IMR-90 (cell line): ENCODE data around the gene RAPGEF5. TPM values are rescaled to one million over a fixed set of nuclear protein-coding genes. Genes with fewer than 3 reads are reported as not detected.

Experiments used
- ATAC-seq: fragments of 200-7000 bp; cut with Tn5 transposase; 2 replicates; pipeline ENCODE4 v1.9.1; 2020; ENCODE audit warnings: low read depth, mild to moderate bottlenecking, moderate library complexity
- BruUV-seq: library from RNA; stranded (reverse); fragments of 400-500 nt; replicated peaks from 2 replicates; lab custom pipeline; 2021; lab: Mats Ljungman, UMichigan
- CTCF ChIA-PET: fragments of 300-600 bp; formaldehyde crosslinking; extraction: SDS; loops from one replicate; lab custom pipeline; 2021; ENCODE audit warnings: antibody characterized with exemption; lab: Yijun Ruan, JAX
- POLR2A ChIA-PET: fragments of 300-600 bp; sonication (Branson Sonifier 250); formaldehyde crosslinking; loops from one replicate; lab custom pipeline; 2022; ENCODE audit warnings: antibody characterized with exemption; ENCODE audit not compliant: unreplicated experiment; lab: Charles Lee
- DNase-seq: peaks from one replicate; pipeline ENCODE4 v3.0.0; 2013
- H2AFZ ChIP-seq: replicated peaks from 2 replicates; pipeline ENCODE3; 2013; ENCODE audit warnings: low read length, mild to moderate bottlenecking; ENCODE audit not compliant: poor library complexity
- H2AK5ac ChIP-seq: 2 replicates; pipeline ENCODE4 v1.6.1; 2013; ENCODE audit warnings: low read depth, low read length, inconsistent platforms
- H2AK9ac ChIP-seq: replicated peaks from 2 replicates; pipeline ENCODE3; 2013; ENCODE audit warnings: mild to moderate bottlenecking, low read depth, low read length, moderate library complexity; ENCODE audit not compliant: poor library complexity
- H2BK120ac ChIP-seq: 2 replicates; pipeline ENCODE4 v1.6.1; 2013; ENCODE audit warnings: low read depth, low read length, inconsistent platforms
- H2BK15ac ChIP-seq: 3 replicates; pipeline ENCODE4 v1.6.1; 2013; ENCODE audit warnings: low read depth, low read length, inconsistent platforms
- H2BK20ac ChIP-seq: 2 replicates; pipeline ENCODE4 v1.6.1; 2013; ENCODE audit warnings: low read depth, mild to moderate bottlenecking, inconsistent platforms, low read length, moderate library complexity
- H2BK5ac ChIP-seq: 2 replicates; pipeline ENCODE4 v1.6.1; 2013; ENCODE audit warnings: mild to moderate bottlenecking, low read depth, low read length, inconsistent platforms; ENCODE audit not compliant: poor library complexity, severe bottlenecking
- H3K14ac ChIP-seq: replicated peaks from 2 replicates; pipeline ENCODE4 v1.6.1; 2013; ENCODE audit warnings: low read depth, low read length, inconsistent platforms
- H3K18ac ChIP-seq: 2 replicates; pipeline ENCODE4 v1.6.1; 2013; ENCODE audit warnings: low read depth, low read length, control low read depth
- H3K23ac ChIP-seq: 2 replicates; pipeline ENCODE4 v1.6.1; 2013; ENCODE audit warnings: low read depth, low read length, inconsistent platforms
- H3K27ac ChIP-seq: 2 replicates; pipeline ENCODE4 v1.5.1; 2013; ENCODE audit warnings: mild to moderate bottlenecking, control low read depth, low read length; ENCODE audit not compliant: insufficient read depth
- H3K27me3 ChIP-seq: 2 replicates; pipeline ENCODE4 v1.6.1; 2013; ENCODE audit warnings: low read length; ENCODE audit not compliant: control insufficient read depth, insufficient read depth
- H3K36me3 ChIP-seq: 2 replicates; pipeline ENCODE4 v1.6.1; 2013; ENCODE audit warnings: low read length, mixed read lengths; ENCODE audit not compliant: control insufficient read depth, insufficient read depth
- H3K4ac ChIP-seq: 2 replicates; pipeline ENCODE4 v1.6.1; 2013; ENCODE audit warnings: low read depth, low read length, inconsistent platforms
- H3K4me1 ChIP-seq: 2 replicates; pipeline ENCODE4 v1.6.1; 2013; ENCODE audit warnings: low read length, mixed read lengths; ENCODE audit not compliant: control insufficient read depth, insufficient read depth
- H3K4me2 ChIP-seq: 2 replicates; pipeline ENCODE4 v1.6.1; 2013; ENCODE audit warnings: low read depth, mild to moderate bottlenecking, control low read depth, low read length, moderate library complexity
- H3K4me3 ChIP-seq: 2 replicates; pipeline ENCODE4 v1.5.1; 2013; ENCODE audit warnings: low read depth, mild to moderate bottlenecking, control low read depth, low read length, moderate library complexity; ENCODE audit not compliant: insufficient read depth
- H3K56ac ChIP-seq: 2 replicates; pipeline ENCODE4 v1.6.1; 2013; ENCODE audit warnings: low read length, inconsistent platforms; ENCODE audit not compliant: insufficient read depth; ENCODE audit errors: extremely low read depth
- H3K79me1 ChIP-seq, 2 experiments: 2 replicates each; pipeline ENCODE4 v1.6.1; 2013; ENCODE audit warnings: low read length in 2 of 2, inconsistent platforms in 1 of 2, low read depth in 1 of 2
- H3K9ac ChIP-seq: 2 replicates; pipeline ENCODE4 v1.6.1; 2013; ENCODE audit warnings: low read depth, low read length, control low read depth
- H3K9me1 ChIP-seq: 2 replicates; pipeline ENCODE4 v1.6.1; 2013; ENCODE audit warnings: low read length, inconsistent platforms; ENCODE audit not compliant: insufficient read depth
- H3K9me3 ChIP-seq: 2 replicates; pipeline ENCODE4 v1.6.1; 2013; ENCODE audit warnings: low read length; ENCODE audit not compliant: control insufficient read depth, insufficient read depth
- H4K20me1 ChIP-seq: 2 replicates; pipeline ENCODE4 v1.6.1; 2013; ENCODE audit warnings: low read length, inconsistent platforms; ENCODE audit not compliant: insufficient read depth
- H4K5ac ChIP-seq: 2 replicates; pipeline ENCODE4 v1.6.1; 2013; ENCODE audit warnings: mild to moderate bottlenecking, low read depth, low read length, control low read depth
- H4K8ac ChIP-seq, 2 experiments: 2 replicates each; pipeline ENCODE4 v1.6.1; 2013; ENCODE audit warnings: low read depth in 2 of 2, low read length in 2 of 2, control low read depth in 1 of 2, inconsistent platforms in 1 of 2
- H4K91ac ChIP-seq: 2 replicates; pipeline ENCODE4 v1.6.1; 2013; ENCODE audit warnings: low read depth, low read length, inconsistent platforms; ENCODE audit not compliant: insufficient read depth
- BHLHE40 ChIP-seq: fragments of 150-350 bp; IDR thresholded peaks from 2 replicates; pipeline ENCODE4 v1.6.1; 2016; ENCODE audit warnings: mild to moderate bottlenecking, low read depth, low read length
- CEBPB ChIP-seq: IDR thresholded peaks from 2 replicates; pipeline ENCODE4 v1.6.1; 2012; ENCODE audit warnings: low read depth, low read length, improper control_type of control experiment
- CHD1 ChIP-seq: IDR thresholded peaks from 2 replicates; pipeline ENCODE4 v1.6.1; 2012; ENCODE audit warnings: low read depth, low read length, improper control_type of control experiment
- CTCF ChIP-seq: conservative IDR thresholded peaks from 2 replicates; pipeline ENCODE4 v1.5.1; 2012; ENCODE audit warnings: mild to moderate bottlenecking, low read depth, low read length, improper control_type of control experiment
- ELK1 ChIP-seq: fragments of 150-350 bp; IDR thresholded peaks from 2 replicates; pipeline ENCODE4 v1.6.1; 2016; ENCODE audit warnings: low read depth, mild to moderate bottlenecking, low read length, moderate library complexity, borderline replicate concordance
- FOS ChIP-seq: fragments of 150-350 bp; IDR thresholded peaks from 2 replicates; pipeline ENCODE4 v1.6.1; 2016; ENCODE audit warnings: low read depth, low read length
- MAFK ChIP-seq: IDR thresholded peaks from 2 replicates; pipeline ENCODE4 v1.6.1; 2012; ENCODE audit warnings: low read depth, low read length, improper control_type of control experiment
- MAZ ChIP-seq: IDR thresholded peaks from 2 replicates; pipeline ENCODE4 v1.6.1; 2012; ENCODE audit warnings: low read depth, mild to moderate bottlenecking, low read length, improper control_type of control experiment, moderate library complexity, borderline replicate concordance
- MXI1 ChIP-seq: IDR thresholded peaks from 2 replicates; pipeline ENCODE4 v1.6.1; 2012; ENCODE audit warnings: low read depth, mild to moderate bottlenecking, low read length, moderate library complexity, borderline replicate concordance
- NFE2L2 ChIP-seq: fragments of 150-350 bp; IDR thresholded peaks from 2 replicates; pipeline ENCODE4 v1.6.1; 2016; ENCODE audit warnings: low read depth, mild to moderate bottlenecking, low read length
- POLR2A ChIP-seq: IDR thresholded peaks from 2 replicates; pipeline ENCODE4 v1.6.1; 2012; ENCODE audit warnings: mild to moderate bottlenecking, low read depth, low read length
- RCOR1 ChIP-seq: IDR thresholded peaks from 2 replicates; pipeline ENCODE4 v1.6.1; 2012; ENCODE audit warnings: mild to moderate bottlenecking, low read length, improper control_type of control experiment; ENCODE audit not compliant: insufficient replicate concordance
- SMC3 ChIP-seq: fragments of 150-350 bp; IDR thresholded peaks from 2 replicates; pipeline ENCODE4 v1.6.1; 2016; ENCODE audit warnings: low read depth, mild to moderate bottlenecking, antibody characterized with exemption, low read length, moderate library complexity
- USF2 ChIP-seq: fragments of 150-350 bp; IDR thresholded peaks from 2 replicates; pipeline ENCODE4 v1.6.1; 2017; ENCODE audit warnings: mild to moderate bottlenecking, antibody characterized with exemption, low read length, low read depth
- WGBS, 2 experiments: methylation state at CpG; one replicate each; pipeline versions ENCODE4 v1.1.5 to v1.1.7; 2013; ENCODE audit warnings: missing lambda C conversion rate in 2 of 2; ENCODE audit not compliant: insufficient read length in 1 of 2; ENCODE audit errors: extremely low coverage in 2 of 2; 5-methylcytosine and 5-hydroxymethylcytosine counted together
- dilution Hi-C: fragments of 300-500 bp; cut with HindIII; formaldehyde crosslinking; loops from one replicate; pipeline ENCODE4 v1.14.3; 2018; ENCODE audit warnings: low sequenced_read_pairs; ENCODE audit not compliant: unreplicated experiment
- in situ Hi-C: fragments of 300-500 bp; cut with MboI; formaldehyde crosslinking; loops from 3 replicates; pipeline ENCODE4 v1.14.3; 2019; ENCODE audit warnings: low sequenced_read_pairs, inconsistent platforms, mixed read lengths
- intact Hi-C: fragments of 100-400 bp; cut with micrococcal nuclease; formaldehyde crosslinking; loops from 2 replicates; pipeline ENCODE4 v1.10.0; 2022
- polyA plus RNA-seq, 3 experiments: library from polyadenylated mRNA; depleted of rRNA; stranded (reverse); fragments of >200 nt; gene quantifications; 2 replicates each; pipeline ENCODE4 v1.2.3, GENCODE V29; 2012; ENCODE audit warnings: low replicate concordance in 1 of 3
- total RNA-seq: library from RNA; depleted of rRNA; stranded (reverse); fragments of >200 nt; gene quantifications from 2 replicates; pipeline ENCODE4 v1.2.3, GENCODE V29; 2012

Gene RAPGEF5
- total and polyA plus RNA-seq, 2 of the 4 experiments (the other 2 are of a cell fraction), result 0.05 to 0.18 TPM

- H3K4ac ChIP-seq, result no peak overlapping the region
- no peak overlapping the region for H3K14ac ChIP-seq
- no peak overlapping the region for H3K9ac ChIP-seq
- H3K27ac ChIP-seq, result no peak overlapping the region
- dilution Hi-C loops, result no loop called here
- H3K9me1 ChIP-seq, result no peaks in the 10 kb centered on the region
- no peak overlapping the region for H2BK20ac ChIP-seq
- no peak overlapping the region for H3K4me2 ChIP-seq
- intact Hi-C loops, result no loop called here
- H2BK120ac ChIP-seq, result no peak overlapping the region
- H3K18ac ChIP-seq, result no peak overlapping the region
- no peak overlapping the region for H2AK5ac ChIP-seq
- no peak overlapping the region for H3K23ac ChIP-seq
- WGBS, 2 experiments, result no CpG with 5 or more reads among the region's 2 CpGs
- BruUV-seq, result no TSS peak
- CTCF ChIA-PET, result interaction anchor here (0.6 kb wide), 1 partner anchor 87 kb away, joined by 3 read pairs; no protein-coding TSS in a partner anchor
- H4K91ac ChIP-seq, result no peak overlapping the region
- H2AFZ ChIP-seq, result no peak overlapping the region
- ATAC-seq (no peak), DNase-seq (no peak)
- no peak overlapping the region for H2BK15ac ChIP-seq
- H3K4me1 ChIP-seq, result no peaks in the 10 kb centered on the region
- H2BK5ac ChIP-seq, result no peak overlapping the region
- no peak overlapping the region for H2AK9ac ChIP-seq
- H4K5ac ChIP-seq, result no peak overlapping the region
- H3K9me3 ChIP-seq, result no peaks in the 10 kb centered on the region
- no peak overlapping the region for H4K8ac ChIP-seq
- TF ChIP-seq POLR2A (no peak), CHD1 (no peak), BHLHE40 (no peak), MAZ (no peak), MXI1 (no peak), CEBPB (no peak), ELK1 (no peak), CTCF (no peak), SMC3 (no peak), RCOR1 (no peak), MAFK (no peak), NFE2L2 (no peak), USF2 (no peak), FOS (no peak)
- no peaks in the 10 kb centered on the region for H3K36me3 ChIP-seq
- no peak overlapping the region for H3K4me3 ChIP-seq
- POLR2A ChIA-PET, result no interaction called here
- H4K20me1 ChIP-seq, result no peaks in the 10 kb centered on the region
- in situ Hi-C loops, result no loop called here
- 0 out of 2 replicates have a peak, but pooled peaks cover 2% of the 10 kb centered on the region for H3K27me3 ChIP-seq
- no peaks in the 10 kb centered on the region for H3K79me1 ChIP-seq
- no peak overlapping the region for H3K56ac ChIP-seq
These were observed 81.3 kb downstream of the RAPGEF5 start for GRCh38 chr7:22275661-22276060.
